Mesenchymal stem cell (in vitro differentiated cells and primary cell): ENCODE measurements around the gene MUC2.

Source experiments
- DNase-seq: peaks from one replicate; pipeline ENCODE4 v3.0.0-alpha.2; 2013
- H2AFZ ChIP-seq: one replicate; pipeline ENCODE4 v1.6.1; 2013; ENCODE audit warnings: low read depth, mild to moderate bottlenecking, control low read depth, inconsistent platforms, low read length, moderate library complexity
- H2AK5ac ChIP-seq: 2 replicates; pipeline ENCODE4 v1.6.1; 2013; ENCODE audit warnings: low read length, moderate library complexity, mild to moderate bottlenecking, inconsistent platforms; ENCODE audit not compliant: severe bottlenecking
- H2BK120ac ChIP-seq: one replicate; pipeline ENCODE4 v1.6.1; 2013; ENCODE audit warnings: low read depth, mild to moderate bottlenecking, inconsistent platforms, low read length, moderate library complexity
- H2BK12ac ChIP-seq, 2 experiments: one replicate each; pipeline ENCODE4 v1.6.1; 2013; ENCODE audit warnings: inconsistent platforms in 2 of 2, low read length in 2 of 2, mild to moderate bottlenecking in 2 of 2, moderate library complexity in 2 of 2, control low read depth in 1 of 2
- H2BK15ac ChIP-seq: one replicate; pipeline ENCODE4 v1.6.1; 2013; ENCODE audit warnings: mild to moderate bottlenecking, low read depth, inconsistent platforms; ENCODE audit not compliant: poor library complexity, severe bottlenecking
- H2BK5ac ChIP-seq: 2 replicates; pipeline ENCODE4 v1.6.1; 2013; ENCODE audit warnings: low read depth, mild to moderate bottlenecking, low read length, control low read depth, inconsistent platforms; ENCODE audit not compliant: poor library complexity, severe bottlenecking
- H3K14ac ChIP-seq, 2 experiments: one replicate each; pipeline ENCODE4 v1.6.1; 2013; ENCODE audit warnings: inconsistent platforms in 2 of 2, low read length in 2 of 2, control low read depth in 1 of 2, mild to moderate bottlenecking in 1 of 2, moderate library complexity in 1 of 2
- H3K18ac ChIP-seq, 2 experiments: one replicate each; pipeline ENCODE4 v1.6.1; 2013; ENCODE audit warnings: inconsistent platforms in 2 of 2, low read length in 2 of 2, control low read depth in 1 of 2, low read depth in 1 of 2, mild to moderate bottlenecking in 1 of 2
- H3K23ac ChIP-seq, 2 experiments: one replicate each; pipeline ENCODE4 v1.6.1; 2013; ENCODE audit warnings: inconsistent platforms in 2 of 2, low read length in 2 of 2, mild to moderate bottlenecking in 2 of 2, moderate library complexity in 2 of 2, control low read depth in 1 of 2
- H3K27ac ChIP-seq: 2 replicates; pipeline ENCODE4 v1.5.1; 2013; ENCODE audit warnings: mild to moderate bottlenecking, moderate library complexity, low read length, control low read depth, inconsistent platforms; ENCODE audit not compliant: poor library complexity, severe bottlenecking
- H3K27me3 ChIP-seq, 2 experiments: 2 replicates each; pipeline versions ENCODE4 v1.6.1 to v1.7.0; 2013; ENCODE audit warnings: low read length in 2 of 2, mild to moderate bottlenecking in 2 of 2, moderate library complexity in 2 of 2, control low read depth in 1 of 2, inconsistent platforms in 1 of 2; ENCODE audit not compliant: control insufficient read depth in 1 of 2, insufficient read depth in 1 of 2
- H3K36me3 ChIP-seq, 2 experiments: 2 replicates each; pipeline versions ENCODE4 v1.6.1 to v1.7.0; 2013; ENCODE audit warnings: low read length in 2 of 2, control low read depth in 1 of 2, inconsistent platforms in 1 of 2, low read depth in 1 of 2, mild to moderate bottlenecking in 1 of 2; ENCODE audit not compliant: insufficient read depth in 2 of 2, control insufficient read depth in 1 of 2
- H3K4ac ChIP-seq, 2 experiments: one replicate each; pipeline ENCODE4 v1.6.1; 2013; ENCODE audit warnings: inconsistent platforms in 2 of 2, low read length in 2 of 2, mild to moderate bottlenecking in 2 of 2, moderate library complexity in 2 of 2, control low read depth in 1 of 2, low read depth in 1 of 2
- H3K4me1 ChIP-seq: 2 replicates; pipeline ENCODE4 v1.6.1; 2013; ENCODE audit warnings: low read depth, low read length, control low read depth; ENCODE audit not compliant: control insufficient read depth, insufficient read depth
- H3K4me2 ChIP-seq: 2 replicates; pipeline ENCODE4 v1.6.1; 2013; ENCODE audit warnings: low read length, mild to moderate bottlenecking, inconsistent platforms; ENCODE audit not compliant: poor library complexity, severe bottlenecking
- H3K4me3 ChIP-seq, 2 experiments: 2 replicates each; pipeline versions ENCODE4 v1.5.1 to v1.7.0; 2013; ENCODE audit warnings: low read length in 2 of 2, mild to moderate bottlenecking in 2 of 2, control low read depth in 1 of 2, low read depth in 1 of 2; ENCODE audit not compliant: insufficient read depth in 1 of 2
- H3K79me1 ChIP-seq: replicated peaks from 2 replicates; pipeline ENCODE4 v1.6.1; 2013; ENCODE audit warnings: mild to moderate bottlenecking, control low read depth, low read length, inconsistent platforms; ENCODE audit not compliant: poor library complexity, severe bottlenecking
- H3K9ac ChIP-seq: 2 replicates; pipeline ENCODE4 v1.7.0; 2013; ENCODE audit warnings: mild to moderate bottlenecking, low read length, moderate library complexity
- H3K9me3 ChIP-seq: 2 replicates; pipeline ENCODE4 v1.7.0; 2013; ENCODE audit warnings: mild to moderate bottlenecking, low read length; ENCODE audit not compliant: control insufficient read depth
- H4K8ac ChIP-seq: one replicate; pipeline ENCODE4 v1.6.1; 2013; ENCODE audit warnings: inconsistent platforms, mild to moderate bottlenecking, low read length, moderate library complexity
- H4K91ac ChIP-seq: one replicate; pipeline ENCODE4 v1.6.1; 2013; ENCODE audit warnings: mild to moderate bottlenecking, low read length, inconsistent platforms
- WGBS: methylation state at CpG from one replicate; pipeline ENCODE4 v1.1.7; 2013; ENCODE audit warnings: mixed read lengths; 5-methylcytosine and 5-hydroxymethylcytosine counted together

MUC2 gene

DNA sequence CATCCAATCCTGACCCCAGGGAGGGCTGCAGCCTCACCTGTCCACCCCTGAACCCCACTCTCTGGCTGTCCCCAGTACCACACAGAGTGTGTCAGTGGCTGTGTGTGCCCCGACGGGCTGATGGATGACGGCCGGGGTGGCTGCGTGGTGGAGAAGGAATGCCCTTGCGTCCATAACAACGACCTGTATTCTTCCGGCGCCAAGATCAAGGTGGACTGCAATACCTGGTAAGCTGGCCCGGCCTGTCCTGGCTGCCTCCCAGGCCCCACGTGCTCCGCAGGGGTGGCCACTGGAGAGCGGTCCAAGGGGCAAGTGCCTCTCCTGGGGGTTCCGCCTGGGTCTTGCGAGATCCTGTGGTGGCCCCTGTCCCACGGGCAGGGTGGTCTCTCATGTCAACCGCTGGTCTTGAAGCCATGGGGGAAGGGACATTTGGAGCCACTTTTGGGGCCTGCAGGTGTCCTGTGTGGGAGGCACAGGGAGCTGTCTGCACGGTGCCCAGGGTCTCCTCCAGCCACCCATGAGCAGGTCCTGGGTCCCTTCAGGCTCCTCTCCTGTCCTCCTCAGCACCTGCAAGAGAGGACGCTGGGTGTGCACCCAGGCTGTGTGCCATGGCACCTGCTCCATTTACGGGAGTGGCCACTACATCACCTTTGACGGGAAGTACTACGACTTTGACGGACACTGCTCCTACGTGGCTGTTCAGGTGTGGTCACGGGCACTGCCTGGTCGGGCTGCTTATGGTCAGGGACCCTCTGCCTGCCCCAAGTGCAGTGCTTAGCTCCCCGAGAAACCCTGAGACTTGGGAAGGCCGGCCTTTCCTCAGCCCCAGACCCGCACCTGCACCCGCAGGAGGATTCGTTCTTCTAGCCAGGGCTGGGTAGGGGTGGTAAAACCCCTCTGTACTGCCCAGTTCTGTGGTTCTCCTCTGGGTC, 11.8 kb downstream of the MUC2 start:
- no peak overlapping the region for H2BK15ac ChIP-seq
- no peak for DNase-seq
- no peak overlapping the region for H3K4me2 ChIP-seq
- H3K14ac ChIP-seq: no peak overlapping the region
- peaks cover 1% of the 10 kb centered on the region for H3K4me1 ChIP-seq
- H3K4me3 ChIP-seq: no peak overlapping the region
- H3K18ac ChIP-seq: no peak overlapping the region
- H2BK12ac ChIP-seq: no peak overlapping the region
- H3K9me3 ChIP-seq: no peaks in the 10 kb centered on the region
- H3K4ac ChIP-seq: no peak overlapping the region
- H3K9ac ChIP-seq: no peak overlapping the region
- H4K91ac ChIP-seq: no peak overlapping the region
- no peak overlapping the region for H2AK5ac ChIP-seq
- no peak overlapping the region for H2AFZ ChIP-seq
- H2BK5ac ChIP-seq: no peak overlapping the region
- peaks cover 4 to 18% of the 10 kb centered on the region in 2 experiments for H3K27me3 ChIP-seq
- no peak overlapping the region for H4K8ac ChIP-seq
- no peak overlapping the region for H3K23ac ChIP-seq
- no peak overlapping the region for H3K27ac ChIP-seq
- no peaks in the 10 kb centered on the region for H3K36me3 ChIP-seq
- H3K79me1 ChIP-seq: no peaks in the 10 kb centered on the region
- 83% methylated on average over 31 of the region's 31 CpGs for WGBS
- no peak overlapping the region for H2BK120ac ChIP-seq

DNA sequence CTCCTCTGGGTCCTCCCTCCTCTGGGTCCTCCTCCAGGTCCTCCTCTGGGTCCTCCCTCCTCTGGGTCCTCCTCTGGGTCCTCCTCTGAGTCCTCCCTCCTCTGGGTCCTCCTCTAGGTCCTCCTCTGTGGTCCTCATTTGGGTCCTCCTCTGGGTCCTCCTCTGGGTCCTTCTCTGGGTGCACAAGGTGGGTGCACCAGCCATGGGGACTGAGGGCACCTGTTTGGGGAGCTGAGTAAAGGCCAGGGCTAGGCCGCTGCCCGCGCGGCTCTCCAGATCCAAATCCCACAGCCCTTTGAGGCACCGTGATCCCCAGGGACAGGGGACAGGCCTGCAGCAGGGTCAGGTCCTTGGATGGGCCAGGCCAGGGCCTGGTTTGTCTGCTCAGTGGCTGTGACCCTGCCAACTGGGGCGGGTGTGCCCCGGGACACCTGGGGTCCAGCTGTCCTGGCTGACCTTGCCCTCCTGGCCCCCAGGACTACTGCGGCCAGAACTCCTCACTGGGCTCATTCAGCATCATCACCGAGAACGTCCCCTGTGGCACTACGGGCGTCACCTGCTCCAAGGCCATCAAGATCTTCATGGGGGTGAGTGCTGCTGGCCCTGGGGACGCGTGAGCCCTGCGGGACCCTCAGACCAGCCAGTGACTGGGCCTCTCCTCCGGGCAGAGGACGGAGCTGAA, 12.7 kb downstream of the MUC2 start:
- Histone ChIP-seq H2AFZ (no peak overlapping the region), H4K8ac (no peak overlapping the region), H2BK15ac (no peak overlapping the region), H2BK120ac (no peak overlapping the region), H2BK12ac (no peak overlapping the region), H3K4me1 (peaks cover 1% of the 10 kb centered on the region), H3K4me2 (no peak overlapping the region), H3K4ac (no peak overlapping the region), H3K27ac (no peak overlapping the region), H3K14ac (no peak overlapping the region), H3K79me1 (no peaks in the 10 kb centered on the region), H3K27me3 (peaks cover 4 to 22% of the 10 kb centered on the region in 2 experiments), H3K9ac (no peak overlapping the region), H3K9me3 (no peaks in the 10 kb centered on the region), H3K36me3 (no peaks in the 10 kb centered on the region), H3K18ac (no peak overlapping the region), H3K23ac (no peak overlapping the region), H3K4me3 (no peak overlapping the region), H2AK5ac (no peak overlapping the region), H4K91ac (no peak overlapping the region), H2BK5ac (no peak overlapping the region)
- WGBS: 86% methylated on average over 17 of the region's 17 CpGs
- DNase-seq: no peak

DNA sequence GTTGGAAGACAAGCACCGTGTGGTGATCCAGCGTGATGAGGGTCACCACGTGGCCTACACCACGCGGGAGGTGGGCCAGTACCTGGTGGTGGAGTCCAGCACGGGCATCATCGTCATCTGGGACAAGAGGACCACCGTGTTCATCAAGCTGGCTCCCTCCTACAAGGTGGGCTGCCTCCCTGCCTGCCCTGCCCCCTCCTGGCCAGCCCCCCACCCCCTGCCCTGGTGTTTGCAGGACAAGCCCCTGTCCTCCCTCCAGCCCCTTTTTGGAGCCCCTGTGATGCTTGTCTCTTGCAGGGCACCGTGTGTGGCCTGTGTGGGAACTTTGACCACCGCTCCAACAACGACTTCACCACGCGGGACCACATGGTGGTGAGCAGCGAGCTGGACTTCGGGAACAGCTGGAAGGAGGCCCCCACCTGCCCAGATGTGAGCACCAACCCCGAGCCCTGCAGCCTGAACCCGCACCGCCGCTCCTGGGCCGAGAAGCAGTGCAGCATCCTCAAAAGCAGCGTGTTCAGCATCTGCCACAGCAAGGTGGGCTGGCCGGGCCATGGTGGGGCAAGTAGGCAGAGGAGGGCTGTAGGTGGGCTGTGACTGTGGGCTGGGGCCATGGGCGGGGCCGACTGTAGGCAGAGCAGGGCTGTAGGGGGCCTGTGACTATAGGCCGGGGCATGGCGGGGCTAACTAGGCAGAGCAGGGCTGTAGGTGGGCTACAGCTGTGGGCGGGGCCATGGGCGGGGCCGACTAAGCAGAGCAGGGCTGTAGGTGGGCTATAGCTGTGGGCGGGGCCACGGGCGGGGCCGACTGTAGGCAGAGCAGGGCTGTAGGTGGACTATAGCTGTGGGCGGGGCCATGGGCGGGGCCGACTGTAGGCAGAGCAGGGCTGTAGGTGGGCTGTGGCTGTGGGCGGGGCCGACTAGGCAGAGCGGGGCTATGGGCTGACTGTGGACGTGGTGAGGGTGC, 13.6 kb downstream of the MUC2 start:
- peaks cover 3% of the 10 kb centered on the region for H3K4me1 ChIP-seq
- no peak overlapping the region for H3K18ac ChIP-seq
- H4K91ac ChIP-seq: no peak overlapping the region
- H2BK12ac ChIP-seq: no peak overlapping the region
- H4K8ac ChIP-seq: no peak overlapping the region
- 84% methylated on average over 23 of the region's 40 CpGs for WGBS
- H2AK5ac ChIP-seq: no peak overlapping the region
- DNase-seq: no peak
- peaks cover 4 to 20% of the 10 kb centered on the region in 2 experiments for H3K27me3 ChIP-seq
- H3K23ac ChIP-seq: no peak overlapping the region
- H2BK15ac ChIP-seq: no peak overlapping the region
- H2BK5ac ChIP-seq: no peak overlapping the region
- no peak overlapping the region for H3K4me3 ChIP-seq
- no peak overlapping the region for H2AFZ ChIP-seq
- H3K36me3 ChIP-seq: no peaks in the 10 kb centered on the region
- no peak overlapping the region for H3K4me2 ChIP-seq
- no peaks in the 10 kb centered on the region for H3K79me1 ChIP-seq
- H3K9me3 ChIP-seq: no peaks in the 10 kb centered on the region
- no peak overlapping the region for H3K14ac ChIP-seq
- H2BK120ac ChIP-seq: no peak overlapping the region
- H3K9ac ChIP-seq: no peak overlapping the region
- H3K27ac ChIP-seq: no peak overlapping the region
- H3K4ac ChIP-seq: no peak overlapping the region
